GM12878 (cell line): ENCODE data around the gene PLXNC1. TPM values are rescaled to one million over a fixed set of nuclear protein-coding genes. Genes with fewer than 3 reads are reported as not detected.

ENCODE experiments used
- ATF2 ChIP-seq: IDR thresholded peaks from 2 replicates; pipeline ENCODE4 v1.6.1; 2012; ENCODE audit warnings: low read length, inconsistent platforms
- ATF3 ChIP-seq: IDR thresholded peaks from 2 replicates; pipeline ENCODE4 v1.6.1; 2011; ENCODE audit warnings: low read depth, mild to moderate bottlenecking, low read length, moderate library complexity, borderline replicate concordance; ENCODE audit errors: extremely low read depth
- CHD1 ChIP-seq: IDR thresholded peaks from 2 replicates; pipeline ENCODE4 v1.6.1; 2012; ENCODE audit warnings: low read depth, low read length, improper control_type of control experiment
- ESRRA ChIP-seq: IDR thresholded peaks from 2 replicates; pipeline ENCODE4 v1.6.1; 2012; ENCODE audit warnings: mild to moderate bottlenecking, low read length, improper control_type of control experiment
- FOXK2 ChIP-seq: fragments of 450-650 bp; IDR thresholded peaks from 2 replicates; pipeline ENCODE4 v1.6.1; 2017; ENCODE audit warnings: mild to moderate bottlenecking, moderate library complexity
- HCFC1 ChIP-seq: fragments of 150-350 bp; IDR thresholded peaks from 2 replicates; pipeline ENCODE4 v1.6.1; 2014; ENCODE audit warnings: low read length
- HDAC2 ChIP-seq: fragments of 200-600 bp; sonication (generic); IDR thresholded peaks from 2 replicates; pipeline ENCODE4 v1.6.1; 2017
- IKZF2 ChIP-seq, 2 experiments: fragments of 450-650 bp; IDR thresholded peaks; 2 replicates each; pipeline ENCODE4 v1.6.1; 2017; ENCODE audit warnings: mild to moderate bottlenecking in 2 of 2, moderate library complexity in 2 of 2
- JUNB ChIP-seq: IDR thresholded peaks from 2 replicates; pipeline ENCODE4 v1.6.1; 2016; ENCODE audit warnings: antibody characterized with exemption, mild to moderate bottlenecking
- MTA2 ChIP-seq: fragments of 450-650 bp; IDR thresholded peaks from 2 replicates; pipeline ENCODE4 v1.6.1; 2016; ENCODE audit warnings: low read depth, mild to moderate bottlenecking, moderate library complexity
- MYC ChIP-seq: IDR thresholded peaks from 2 replicates; pipeline ENCODE4 v1.6.1; 2011; ENCODE audit warnings: mild to moderate bottlenecking, low read length, moderate library complexity, inconsistent platforms; ENCODE audit not compliant: insufficient read depth, insufficient replicate concordance, insufficient read length, severe bottlenecking
- POLR2A ChIP-seq: IDR thresholded peaks from 2 replicates; pipeline ENCODE4 v1.6.1; 2011; ENCODE audit warnings: low read depth, mild to moderate bottlenecking, low read length
- REST ChIP-seq: IDR thresholded peaks from 2 replicates; pipeline ENCODE4 v1.6.1; 2012; ENCODE audit warnings: mild to moderate bottlenecking, low read depth, low read length
- RFX5 ChIP-seq: IDR thresholded peaks from 2 replicates; pipeline ENCODE4 v1.6.1; 2011; ENCODE audit warnings: low read depth, low read length, improper control_type of control experiment
- USF2 ChIP-seq: IDR thresholded peaks from 2 replicates; pipeline ENCODE4 v1.6.1; 2011; ENCODE audit warnings: low read depth, low read length, improper control_type of control experiment, borderline replicate concordance
- YY1 ChIP-seq: IDR thresholded peaks from 2 replicates; pipeline ENCODE4 v1.6.1; 2011; ENCODE audit warnings: low read depth, mild to moderate bottlenecking, low read length
- ZNF217 ChIP-seq: fragments of 450-650 bp; IDR thresholded peaks from 2 replicates; pipeline ENCODE4 v1.6.1; 2017; ENCODE audit warnings: antibody characterized with exemption, mild to moderate bottlenecking
- ZNF687 ChIP-seq: fragments of 450-650 bp; IDR thresholded peaks from 2 replicates; pipeline ENCODE4 v1.6.1; 2017; ENCODE audit warnings: mild to moderate bottlenecking, moderate library complexity
- ZZZ3 ChIP-seq: IDR thresholded peaks from 2 replicates; pipeline ENCODE4 v1.6.1; 2011; ENCODE audit warnings: low read depth; ENCODE audit not compliant: control insufficient read depth, insufficient read length
- polyA plus RNA-seq, 11 experiments: library from polyadenylated mRNA; depleted of rRNA in 4 of 11; unstranded in 6 of 11; stranded (reverse) in 5 of 11; fragments of >200 nt; fragmentation: Nextera tagmentation in 4 of 11; fragmentation: Illumina TruSeq in 1 of 11; extraction: Ambion mirVana in 4 of 11; extraction: Trizol in 1 of 11; gene quantifications; 1 replicate in 1 of 11; 2 replicates in 10 of 11; pipeline versions ENCODE4 v1.2.1 to v1.2.3, GENCODE V29; 2011 to 2016; ENCODE audit warnings: inconsistent platforms in 2 of 11, missing spikeins in 2 of 11, low read depth in 1 of 11
- total RNA-seq, 4 experiments: library from RNA; depleted of rRNA in 3 of 4; stranded (reverse); fragments of >200 nt in 3 of 4; fragmentation: Illumina TruSeq in 1 of 4; extraction: Trizol in 1 of 4; gene quantifications; 2 replicates each; pipeline versions ENCODE4 v1.2.1 to v1.2.3, GENCODE V29; 2013 to 2021

The PLXNC1 gene
- total and polyA plus RNA-seq, 10 of the 15 experiments (the other 5 are each of a cell fraction or from before 2014, with no cell fraction given), result 5.2 to 41.2 (median 24.6) TPM

GRCh38 chr12:94305130-94305957, 157.0 kb downstream of the PLXNC1 start (continued):
- TF ChIP-seq FOXK2 (no peak), ZNF687 (no peak), ATF3 (no peak), RFX5 (no peak), ATF2 (peak; percentile 78; the same call in 1 of the 2 replicates), ZNF217 (peak; percentile 63; the same call in 1 of the 2 replicates), JUNB (peak; percentile 92), HCFC1 (no peak), MYC (no peak), REST (no peak), IKZF2 (IDR thresholded peaks at IDR 0.05) (peak; percentile 99), MTA2 (peak; percentile 61), ZZZ3 (no peak), YY1 (peak; percentile 35; the same call in 1 of the 2 replicates), USF2 (no peak), CHD1 (no peak), HDAC2 (no peak), ESRRA (no peak), POLR2A (no peak)
